Uterus (tissue), 4 donors: ENCODE results near the gene NIPAL3. TPM values are rescaled to one million over a fixed set of nuclear protein-coding genes. Genes with fewer than 3 reads are reported as not detected.

Experiments
- DNase-seq, 2 donors: peaks; one replicate each; pipeline ENCODE4 v3.0.0-alpha.2; 2019 to 2020
- H3K27ac ChIP-seq, 2 donors: fragments of 200-600 bp; sonication (generic); 1 replicate in 1 of 2; 2 replicates in 1 of 2; pipeline ENCODE4 v1.5.1; 2016 to 2018
- H3K27me3 ChIP-seq, 2 donors: fragments of 200-600 bp; sonication (generic); one replicate each; pipeline ENCODE4 v1.5.1; 2018 to 2019; ENCODE audit warnings: control low read depth in 1 of 2
- H3K36me3 ChIP-seq, 2 donors: fragments of 200-600 bp; sonication (generic); one replicate each; pipeline ENCODE4 v1.5.1; 2019; ENCODE audit warnings: control low read depth in 1 of 2
- H3K4me1 ChIP-seq, 2 donors: fragments of 200-600 bp; sonication (generic); one replicate each; pipeline ENCODE4 v1.5.1; 2018 to 2019; ENCODE audit warnings: control low read depth in 1 of 2
- H3K4me3 ChIP-seq, 2 donors: fragments of 200-600 bp; sonication (generic); 1 replicate in 1 of 2; 2 replicates in 1 of 2; pipeline ENCODE4 v1.5.1; 2018 to 2019; ENCODE audit warnings: mild to moderate bottlenecking in 1 of 2
- H3K9me3 ChIP-seq, 2 donors: fragments of 200-600 bp; sonication (generic); one replicate each; pipeline ENCODE4 v1.5.1; 2019; ENCODE audit warnings: control low read depth in 1 of 2
- POLR2A ChIP-seq, 2 donors: fragments of 450-650 bp; IDR thresholded peaks; one replicate each; pipeline ENCODE4 v1.6.1; 2016; ENCODE audit warnings: antibody characterized with exemption in 2 of 2, mild to moderate bottlenecking in 1 of 2, moderate library complexity in 1 of 2
- intact Hi-C: fragments of 100-400 bp; cut with DNase I; formaldehyde crosslinking; loops from one replicate; pipeline ENCODE4 v1.15.1; 2023; ENCODE audit warnings: low total_unique reads
- total RNA-seq, 4 donors: library from RNA; depleted of rRNA in 3 of 4; stranded (reverse); fragments of >200 nt in 3 of 4; gene quantifications; one replicate each; pipeline versions ENCODE4 v1.1.0 to v1.2.4, GENCODE V29; 2014 to 2023
- TF ChIP-seq, protein P1 (sequence below), 4 experiments: fragments of 200-600 bp in 2 of 4; fragments of 450-650 bp in 2 of 4; sonication (generic) in 2 of 4; IDR thresholded peaks; one replicate each; pipeline ENCODE4 v1.5.1; 2016 to 2019; ENCODE audit warnings: antibody characterized with exemption in 4 of 4, mild to moderate bottlenecking in 2 of 4, moderate library complexity in 1 of 4
- donor health status: DM: yes; HTN: yes; CAD: no.

The NIPAL3 gene
- total RNA-seq, 4 donors from 2014 or later, result 14.2 to 36.8 (median 21.5) TPM

DNA sequence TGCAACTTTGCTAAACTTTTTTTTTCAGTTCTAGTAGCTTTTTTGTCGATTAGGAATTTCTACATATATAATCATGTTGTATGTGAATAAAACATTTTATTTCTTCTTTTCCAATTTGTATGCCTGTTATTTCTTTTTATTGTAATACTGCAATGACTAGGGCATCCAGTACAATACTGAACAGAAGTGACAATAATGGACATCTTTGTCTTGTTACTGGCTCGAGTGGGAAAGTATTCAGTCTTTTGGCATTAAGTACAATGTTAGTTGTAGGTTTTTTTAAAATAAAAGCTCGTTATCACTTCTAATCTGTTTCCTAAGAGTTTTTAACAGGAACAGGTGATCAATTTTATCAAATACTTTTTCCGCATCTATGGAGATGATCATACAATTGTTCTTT lies 11.8 kb upstream of the NIPAL3 start:
- Histone ChIP-seq H3K36me3 (no peaks in the 10 kb centered on the region), H3K9me3 (no peaks in the 10 kb centered on the region), H3K27me3 (no peaks in the 10 kb centered on the region), H3K4me3 (no peak overlapping the region), H3K27ac (no peak overlapping the region), H3K4me1 (no peaks in the 10 kb centered on the region)
- TF ChIP-seq, protein P1, sequence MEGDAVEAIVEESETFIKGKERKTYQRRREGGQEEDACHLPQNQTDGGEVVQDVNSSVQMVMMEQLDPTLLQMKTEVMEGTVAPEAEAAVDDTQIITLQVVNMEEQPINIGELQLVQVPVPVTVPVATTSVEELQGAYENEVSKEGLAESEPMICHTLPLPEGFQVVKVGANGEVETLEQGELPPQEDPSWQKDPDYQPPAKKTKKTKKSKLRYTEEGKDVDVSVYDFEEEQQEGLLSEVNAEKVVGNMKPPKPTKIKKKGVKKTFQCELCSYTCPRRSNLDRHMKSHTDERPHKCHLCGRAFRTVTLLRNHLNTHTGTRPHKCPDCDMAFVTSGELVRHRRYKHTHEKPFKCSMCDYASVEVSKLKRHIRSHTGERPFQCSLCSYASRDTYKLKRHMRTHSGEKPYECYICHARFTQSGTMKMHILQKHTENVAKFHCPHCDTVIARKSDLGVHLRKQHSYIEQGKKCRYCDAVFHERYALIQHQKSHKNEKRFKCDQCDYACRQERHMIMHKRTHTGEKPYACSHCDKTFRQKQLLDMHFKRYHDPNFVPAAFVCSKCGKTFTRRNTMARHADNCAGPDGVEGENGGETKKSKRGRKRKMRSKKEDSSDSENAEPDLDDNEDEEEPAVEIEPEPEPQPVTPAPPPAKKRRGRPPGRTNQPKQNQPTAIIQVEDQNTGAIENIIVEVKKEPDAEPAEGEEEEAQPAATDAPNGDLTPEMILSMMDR (IDR thresholded peaks at IDR 0.05), result no peak
- TF ChIP-seq POLR2A (IDR thresholded peaks at IDR 0.05), result no peak
- DNase-seq, result no peak
- intact Hi-C loops, result no loop called here

DNA sequence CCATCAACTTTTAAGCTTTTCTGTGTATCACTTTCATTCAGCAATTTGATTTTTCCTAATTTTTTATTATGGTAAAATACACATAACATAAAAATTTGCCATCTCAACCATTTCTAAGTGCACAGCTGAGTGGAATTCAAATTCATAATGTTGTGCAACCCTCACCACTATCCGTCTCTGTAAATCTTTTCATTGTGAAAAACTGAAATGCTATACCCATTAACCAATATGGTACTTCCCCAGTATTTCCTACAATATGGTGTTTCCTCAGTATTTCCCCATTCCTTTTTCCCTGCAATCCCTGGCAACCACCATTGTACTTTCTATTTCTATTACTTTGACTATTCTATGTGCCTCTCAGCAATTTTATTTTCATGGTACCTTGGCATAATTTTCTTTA lies 8.8 kb upstream of the NIPAL3 start:
- H3K9me3 ChIP-seq, result no peaks in the 10 kb centered on the region
- intact Hi-C loops, result no loop called here
- no peaks in the 10 kb centered on the region for H3K36me3 ChIP-seq
- DNase-seq, result no peak
- TF ChIP-seq, protein P1 (IDR thresholded peaks at IDR 0.05), result no peak
- TF ChIP-seq POLR2A (IDR thresholded peaks at IDR 0.05), result no peak
- no peaks in the 10 kb centered on the region for H3K4me1 ChIP-seq
- no peaks in the 10 kb centered on the region for H3K27me3 ChIP-seq
- no peak overlapping the region for H3K27ac ChIP-seq
- no peak overlapping the region for H3K4me3 ChIP-seq

DNA sequence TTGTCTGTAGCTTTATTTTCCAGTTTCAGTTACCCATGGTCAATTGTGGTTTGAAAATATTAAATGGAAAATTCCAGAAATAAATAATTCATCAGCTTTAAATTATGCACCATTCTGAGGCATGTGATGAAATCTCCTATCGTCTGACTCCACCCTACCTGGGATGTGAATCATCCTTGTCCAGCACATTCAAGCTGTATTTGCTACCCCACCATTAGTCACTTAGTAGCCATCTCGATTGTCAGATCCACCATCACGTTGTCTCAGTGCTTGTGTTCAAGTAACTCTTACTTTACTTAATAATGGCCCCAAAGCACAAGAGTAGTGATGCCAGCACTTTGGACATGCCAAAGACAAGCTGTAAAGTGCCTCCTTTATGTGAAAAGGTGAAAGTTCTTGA lies 6.1 kb upstream of the NIPAL3 start:
- H3K4me1 ChIP-seq, result no peaks in the 10 kb centered on the region
- no peaks in the 10 kb centered on the region for H3K9me3 ChIP-seq
- no peak overlapping the region for H3K4me3 ChIP-seq
- no peak for DNase-seq
- TF ChIP-seq, protein P1 (IDR thresholded peaks at IDR 0.05), result no peak
- no peak for TF ChIP-seq POLR2A (IDR thresholded peaks at IDR 0.05)
- no peaks in the 10 kb centered on the region for H3K36me3 ChIP-seq
- intact Hi-C loops, result no loop called here
- no peaks in the 10 kb centered on the region for H3K27me3 ChIP-seq
- H3K27ac ChIP-seq, result no peak overlapping the region

DNA sequence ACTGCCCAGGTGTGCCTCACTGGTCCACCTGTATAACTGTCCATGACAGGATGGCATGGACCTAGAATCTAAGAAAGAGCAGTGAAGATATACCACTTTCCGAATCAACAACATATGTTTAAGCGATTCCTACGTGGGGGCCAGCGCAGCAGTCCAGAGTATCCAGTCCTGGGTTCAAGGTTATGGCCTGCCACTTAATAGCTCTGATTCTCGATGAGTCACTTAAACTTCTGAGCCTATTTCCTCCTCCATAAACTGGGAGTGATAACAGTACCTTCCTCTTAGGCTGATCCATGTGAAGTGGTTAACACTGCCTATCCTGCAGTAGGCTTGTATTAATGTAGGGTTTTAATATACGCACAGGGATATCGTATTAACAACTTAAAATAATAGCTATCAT lies 4.9 kb upstream of the NIPAL3 start:
- no peak for DNase-seq
- Histone ChIP-seq H3K27ac (no peak overlapping the region), H3K27me3 (no peaks in the 10 kb centered on the region), H3K4me3 (no peak overlapping the region), H3K36me3 (no peaks in the 10 kb centered on the region), H3K9me3 (no peaks in the 10 kb centered on the region), H3K4me1 (no peaks in the 10 kb centered on the region)
- intact Hi-C loops, result no loop called here
- TF ChIP-seq POLR2A (IDR thresholded peaks at IDR 0.05), result no peak
- TF ChIP-seq, protein P1 (IDR thresholded peaks at IDR 0.05), result no peak

DNA sequence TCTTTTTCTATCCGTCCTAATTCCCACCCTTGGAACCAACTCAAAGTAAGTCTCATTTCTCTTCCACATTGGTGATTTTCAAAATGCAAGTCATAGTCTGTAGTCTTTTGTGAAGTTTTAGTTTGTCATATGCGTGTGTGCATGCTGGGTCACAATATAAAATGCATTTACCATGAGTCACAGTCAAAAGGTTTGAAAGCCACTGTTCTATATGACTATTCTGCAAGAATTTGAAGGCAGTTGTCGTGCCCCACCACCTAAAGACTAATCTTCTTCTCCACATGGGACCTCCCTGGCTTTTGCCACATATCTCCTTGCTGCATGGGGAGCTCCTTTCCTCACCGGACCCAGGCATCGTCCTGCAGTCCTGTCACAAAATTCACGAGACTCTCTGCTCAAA lies 3.6 kb upstream of the NIPAL3 start:
- TF ChIP-seq, protein P1 (IDR thresholded peaks at IDR 0.05), result no peak
- no peak for TF ChIP-seq POLR2A (IDR thresholded peaks at IDR 0.05)
- H3K4me1 ChIP-seq, result peaks cover 4 to 6% of the 10 kb centered on the region in 2 donors
- intact Hi-C loops, result no loop called here
- no peak overlapping the region for H3K4me3 ChIP-seq
- no peak overlapping the region for H3K27ac ChIP-seq
- DNase-seq, result no peak
- no peaks in the 10 kb centered on the region for H3K9me3 ChIP-seq
- H3K36me3 ChIP-seq, result no peaks in the 10 kb centered on the region
- H3K27me3 ChIP-seq, result no peaks in the 10 kb centered on the region
